HepG2 (cell line): Measurements from ENCODE around the gene PDCD2L. TPM values are rescaled to one million over a fixed set of nuclear protein-coding genes. Genes with fewer than 3 reads are reported as not detected.

Source experiments
- ATF7-NPFF ChIP-seq: sonication (generic); formaldehyde crosslinking; IDR thresholded peaks from 2 replicates; pipeline ENCODE4 v1.8.1; 2023; ENCODE audit warnings: mild to moderate bottlenecking, low read depth, missing genetic modification reagents, moderate library complexity
- BCL3 ChIP-seq: sonication (generic); formaldehyde crosslinking; IDR thresholded peaks from 2 replicates; pipeline ENCODE4 v1.5.1; 2020; ENCODE audit warnings: mild to moderate bottlenecking, missing genetic modification reagents, moderate library complexity
- E2F5 ChIP-seq: sonication (generic); formaldehyde crosslinking; conservative IDR thresholded peaks from 2 replicates; pipeline ENCODE4 v1.4.0; 2020; ENCODE audit warnings: missing genetic modification reagents
- ESRRA ChIP-seq: sonication (generic); formaldehyde crosslinking; IDR thresholded peaks from 2 replicates; pipeline ENCODE4 v1.5.1; 2020; ENCODE audit warnings: mild to moderate bottlenecking, low read depth, missing genetic modification reagents
- HMGXB3 ChIP-seq: sonication (generic); formaldehyde crosslinking; IDR thresholded peaks from 2 replicates; pipeline ENCODE4 v1.4.0; 2020; ENCODE audit warnings: missing genetic modification reagents, borderline replicate concordance
- KDM5A ChIP-seq: fragments of 200-600 bp; sonication (generic); IDR thresholded peaks from 2 replicates; pipeline ENCODE4 v1.7.0; 2018; ENCODE audit warnings: antibody characterized with exemption, mild to moderate bottlenecking, low read length, borderline replicate concordance
- TEF ChIP-seq: sonication (generic); formaldehyde crosslinking; IDR thresholded peaks from 2 replicates; pipeline ENCODE4 v1.5.0; 2020; ENCODE audit warnings: missing genetic modification reagents
- ZBTB21 ChIP-seq: sonication (generic); formaldehyde crosslinking; IDR thresholded peaks from 2 replicates; pipeline ENCODE4 v1.4.0; 2020; ENCODE audit warnings: missing genetic modification reagents
- ZBTB26 ChIP-seq: IDR thresholded peaks from 2 replicates; pipeline ENCODE4 v1.6.1; 2016; ENCODE audit warnings: missing compliant biosample characterization, missing genetic modification reagents, borderline replicate concordance
- ZIK1 ChIP-seq: sonication (generic); formaldehyde crosslinking; IDR thresholded peaks from 2 replicates; pipeline ENCODE4 v1.5.0; 2020; ENCODE audit warnings: mild to moderate bottlenecking, low read depth, missing genetic modification reagents, borderline replicate concordance
- ZKSCAN1 ChIP-seq: fragments of 150-350 bp; IDR thresholded peaks from 2 replicates; pipeline ENCODE4 v1.6.1; 2014; ENCODE audit warnings: low read length
- ZNF124 ChIP-seq: sonication (generic); formaldehyde crosslinking; IDR thresholded peaks from 2 replicates; pipeline ENCODE4 v1.4.0; 2020; ENCODE audit warnings: missing genetic modification reagents
- ZNF280D ChIP-seq: sonication (generic); formaldehyde crosslinking; IDR thresholded peaks from 2 replicates; pipeline ENCODE4 v1.5.1; 2020; ENCODE audit warnings: mild to moderate bottlenecking, missing genetic modification reagents
- ZNF546 ChIP-seq: sonication (generic); formaldehyde crosslinking; conservative IDR thresholded peaks from 2 replicates; pipeline ENCODE4 v1.8.1; 2023; ENCODE audit warnings: mild to moderate bottlenecking, missing genetic modification reagents
- ZNF883 ChIP-seq: sonication (generic); formaldehyde crosslinking; IDR thresholded peaks from 2 replicates; pipeline ENCODE4 v1.5.1; 2020; ENCODE audit warnings: mild to moderate bottlenecking, missing genetic modification reagents; ENCODE audit errors: not compliant biosample characterization
- polyA plus RNA-seq, 8 experiments: library from polyadenylated mRNA; depleted of rRNA in 3 of 8; stranded (reverse) in 7 of 8; unstranded in 1 of 8; fragments of >200 nt; fragmentation: Illumina TruSeq in 4 of 8; extraction: Trizol in 4 of 8; gene quantifications; 2 replicates each; pipeline versions ENCODE4 v1.2.1 to v1.2.3, GENCODE V29; 2011 to 2016; ENCODE audit warnings: low read depth in 4 of 8, missing spikeins in 1 of 8, mixed read lengths in 1 of 8; ENCODE audit not compliant: insufficient read depth in 1 of 8
- total RNA-seq, 5 experiments: library from RNA; depleted of rRNA; stranded (reverse); fragments of >200 nt; fragmentation: Illumina TruSeq; extraction: Trizol; gene quantifications; 2 replicates each; pipeline ENCODE4 v1.2.3, GENCODE V29; 2016; ENCODE audit warnings: low read depth in 1 of 5

PDCD2L gene
- total and polyA plus RNA-seq, 2 of the 13 experiments (the other 11 are each of a cell fraction or from before 2014, with no cell fraction given), result 29.3 to 35.2 TPM

- TF ChIP-seq BCL3 (CRISPR knock-in tag) (peak; percentile 65; the same call in 1 of the 2 replicates), ZNF124 (CRISPR knock-in tag) (peak; percentile 51), TEF (CRISPR knock-in tag) (no peak; the same call in 1 of the 2 replicates), ZNF883 (CRISPR knock-in tag) (peak; percentile 88), ZBTB26 (CRISPR knock-in tag) (peak; percentile 82), E2F5 (CRISPR knock-in tag) (no peak), ATF7-NPFF (CRISPR knock-in tag) (no peak), ZKSCAN1 (no peak), ZIK1 (CRISPR knock-in tag) (peak; percentile 64; the same call in 1 of the 2 replicates), ESRRA (peak; percentile 52; the same call in 1 of the 2 replicates), ZNF280D (no peak), ZNF546 (CRISPR knock-in tag) (peak; percentile 83; the same call in 1 of the 2 replicates), HMGXB3 (CRISPR knock-in tag) (0 out of 2 replicates have a peak, but pooled peaks have one; percentile 55), KDM5A (no peak; the same call in 1 of the 2 replicates), ZBTB21 (CRISPR knock-in tag) (no peak)
Measured at GRCh38 chr19:34404109-34404909, at the start of gene PDCD2L (continued).
